ENCODE data around the gene SPAG16.

The SPAG16 gene

GRCh38 chr2:214451516-214452275 is 1167.4 kb downstream of the SPAG16 start:
- DNase-seq, result no peak
- no peaks in the 10 kb centered on the region for H3K4me1 Mint-ChIP-seq
- no peaks in the 10 kb centered on the region for H3K9me3 Mint-ChIP-seq
- no peaks in the 10 kb centered on the region for H3K27me3 Mint-ChIP-seq
- H3K27ac Mint-ChIP-seq, result no peak overlapping the region
- no peak overlapping the region for H3K4me3 Mint-ChIP-seq
- no peaks in the 10 kb centered on the region for H3K36me3 Mint-ChIP-seq
- CTCF ChIA-PET, result no interaction called here

Data from activated naive CD4-positive, alpha-beta T cell treated with anti-CD3 and anti-CD28 coated beads, Interleukin-2, amount 10 ng/mL, durations not matched to agents 7 days and 5 days (primary cell).